ENCODE data around the gene ONECUT3. TPM values are rescaled to one million over a fixed set of nuclear protein-coding genes. Genes with fewer than 3 reads are reported as not detected.

The ONECUT3 gene
- total and polyA plus RNA-seq, 10 of the 15 experiments (the other 5 are each of a cell fraction or from before 2014, with no cell fraction given): not detected

DNA sequence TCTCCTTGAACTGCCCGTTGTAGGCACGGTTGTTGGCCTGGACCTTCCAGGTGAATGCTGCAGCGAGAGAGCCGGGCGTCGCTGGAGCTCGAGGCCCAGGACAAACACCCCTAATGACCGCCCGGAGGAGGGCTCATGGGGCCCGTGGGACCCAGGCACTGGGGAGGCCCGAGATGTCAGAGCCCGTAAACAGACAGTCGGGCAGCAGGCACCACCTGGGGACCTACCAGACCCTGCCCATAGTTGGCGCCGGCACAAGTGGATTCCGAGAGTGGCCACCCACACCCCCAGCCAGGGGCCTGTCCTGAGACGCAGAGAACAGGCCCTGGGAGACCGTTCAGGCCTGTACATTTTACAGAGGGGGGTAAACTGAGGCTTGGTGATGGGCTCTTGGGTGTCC, 56.4 kb downstream of the ONECUT3 start:
- H3K9ac ChIP-seq (ENCODE audit: control insufficient read depth, insufficient read depth, low read length): no peak overlapping the region
- intact Hi-C loops (cut with micrococcal nuclease; ENCODE audit: unreplicated experiment): no loop called here
- no peaks in the 10 kb centered on the region for H3K79me2 ChIP-seq (ENCODE audit: control insufficient read depth, insufficient read depth, low read length)
- H2AFZ ChIP-seq (ENCODE audit: control insufficient read depth, low read depth, low read length): no peak overlapping the region
- peaks cover 3% of the 10 kb centered on the region; the same call in 1 of the 2 replicates for H3K4me1 ChIP-seq (ENCODE audit: control insufficient read depth, insufficient read depth, low read length)
- FAIRE-seq (no peak), DNase-seq (ENCODE audit: low read depth, low spot score) (no peak), ATAC-seq (no peak)
- H3K4me2 ChIP-seq (ENCODE audit: control insufficient read depth, insufficient read depth): no peak overlapping the region
- BruUV-seq (replicated peaks): no TSS peak
- SMC1A ChIA-PET (ENCODE audit: uncharacterized antibody, unreplicated experiment): no interaction called here
- TF ChIP-seq, protein P1, sequence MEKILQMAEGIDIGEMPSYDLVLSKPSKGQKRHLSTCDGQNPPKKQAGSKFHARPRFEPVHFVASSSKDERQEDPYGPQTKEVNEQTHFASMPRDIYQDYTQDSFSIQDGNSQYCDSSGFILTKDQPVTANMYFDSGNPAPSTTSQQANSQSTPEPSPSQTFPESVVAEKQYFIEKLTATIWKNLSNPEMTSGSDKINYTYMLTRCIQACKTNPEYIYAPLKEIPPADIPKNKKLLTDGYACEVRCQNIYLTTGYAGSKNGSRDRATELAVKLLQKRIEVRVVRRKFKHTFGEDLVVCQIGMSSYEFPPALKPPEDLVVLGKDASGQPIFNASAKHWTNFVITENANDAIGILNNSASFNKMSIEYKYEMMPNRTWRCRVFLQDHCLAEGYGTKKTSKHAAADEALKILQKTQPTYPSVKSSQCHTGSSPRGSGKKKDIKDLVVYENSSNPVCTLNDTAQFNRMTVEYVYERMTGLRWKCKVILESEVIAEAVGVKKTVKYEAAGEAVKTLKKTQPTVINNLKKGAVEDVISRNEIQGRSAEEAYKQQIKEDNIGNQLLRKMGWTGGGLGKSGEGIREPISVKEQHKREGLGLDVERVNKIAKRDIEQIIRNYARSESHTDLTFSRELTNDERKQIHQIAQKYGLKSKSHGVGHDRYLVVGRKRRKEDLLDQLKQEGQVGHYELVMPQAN (conservative IDR thresholded peaks at IDR 0.05): no peak
- TF ChIP-seq BMI1 (IDR thresholded peaks at IDR 0.05; ENCODE audit: borderline replicate concordance) (no peak), ESRRA (IDR thresholded peaks at IDR 0.05; ENCODE audit: low read length) (no peak)
- 68% methylated on average over 18 of the region's 18 CpGs for WGBS (ENCODE audit: insufficient coverage, insufficient replicate concordance, low lambda C conversion rate, missing lambda C conversion rate)
- no peaks in the 10 kb centered on the region for H3K36me3 ChIP-seq (ENCODE audit: control insufficient read depth in 2 of 2, insufficient read depth in 2 of 2, low read length in 1 of 2)
- no peaks in the 10 kb centered on the region for H3K27me3 ChIP-seq (replicated peaks in 1 of 2; ENCODE audit: control insufficient read depth in 2 of 2, insufficient read depth in 2 of 2, low read length in 1 of 2)
- RAD21 ChIA-PET (ENCODE audit: unreplicated experiment): interaction anchor here (1.0 kb wide), 1 partner anchor 219 kb away, joined by 3 read pairs; no protein-coding TSS in a partner anchor
- in situ Hi-C loops (cut with MboI): no loop called here
- no peaks in the 10 kb centered on the region for H4K20me1 ChIP-seq (ENCODE audit: control insufficient read depth, insufficient read depth)
- POLR2A ChIA-PET: no interaction called here
- H3K27ac ChIP-seq (ENCODE audit: control insufficient read depth, insufficient read depth): no peak overlapping the region
- CTCF ChIA-PET: interaction anchor here (0.6 kb wide), 1 partner anchor 497 kb away, joined by 4 read pairs; no protein-coding TSS in a partner anchor
- H3K9me3 ChIP-seq (replicated peaks; ENCODE audit: control insufficient read depth, insufficient read depth, low read length): no peaks in the 10 kb centered on the region
- H3K4me3 ChIP-seq: no peak overlapping the region

DNA sequence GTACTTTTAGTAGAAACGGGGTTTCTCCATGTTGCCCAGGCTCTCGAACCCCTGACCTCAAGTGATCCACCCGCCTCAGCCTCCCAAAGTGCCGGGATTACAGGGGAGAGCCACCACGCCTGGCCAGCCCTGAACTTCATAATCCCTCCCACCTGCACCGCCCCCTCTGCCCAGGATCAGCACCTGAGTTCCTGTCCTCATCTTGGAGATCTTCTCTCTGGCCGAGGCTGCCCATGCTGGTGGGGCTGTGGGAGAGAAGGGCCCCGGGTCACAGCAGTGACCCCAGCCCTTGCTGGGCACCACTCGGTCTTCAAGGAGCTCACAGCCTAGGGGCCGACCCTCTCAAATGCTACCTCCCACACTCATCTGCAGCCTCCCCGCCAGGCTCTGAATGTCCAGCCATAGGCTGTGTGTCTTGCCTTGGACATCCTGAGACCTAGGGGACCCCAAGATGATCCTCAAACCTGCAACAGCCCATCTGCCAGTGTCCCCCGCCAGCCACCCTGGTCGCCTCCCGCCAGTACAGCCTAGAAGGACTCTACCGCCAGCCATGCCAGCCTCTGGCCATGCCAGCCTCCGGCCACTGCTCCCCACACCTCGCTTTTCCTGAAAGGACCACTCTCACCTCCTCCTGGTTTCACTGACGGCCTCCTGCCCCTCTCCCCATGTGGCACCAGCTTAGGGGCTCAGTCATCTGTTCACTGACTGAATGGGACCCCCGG, 57.3 kb downstream of the ONECUT3 start:
- ChIA-PET SMC1A (ENCODE audit: uncharacterized antibody, unreplicated experiment) (no interaction called here), CTCF (interaction anchor here (1.2 kb wide), 1 partner anchor 10 kb away, joined by 4 read pairs; no protein-coding TSS in a partner anchor), POLR2A (interaction anchor here (0.6 kb wide), 1 partner anchor 198 kb away, joined by 3 read pairs; no protein-coding TSS in a partner anchor), RAD21 (ENCODE audit: unreplicated experiment) (interaction anchor here (1.0 kb wide), 1 partner anchor 220 kb away, joined by 3 read pairs; no protein-coding TSS in a partner anchor)
- DNase-seq (ENCODE audit: low read depth, low spot score): no peak
- Histone ChIP-seq H3K79me2 (ENCODE audit: control insufficient read depth, insufficient read depth, low read length) (no peaks in the 10 kb centered on the region), H3K4me1 (ENCODE audit: control insufficient read depth, insufficient read depth, low read length) (peaks cover 3% of the 10 kb centered on the region; the same call in 1 of the 2 replicates), H4K20me1 (ENCODE audit: control insufficient read depth, insufficient read depth) (no peaks in the 10 kb centered on the region), H3K27ac (ENCODE audit: control insufficient read depth, insufficient read depth) (no peak overlapping the region), H3K9me3 (replicated peaks; ENCODE audit: control insufficient read depth, insufficient read depth, low read length) (no peaks in the 10 kb centered on the region), H2AFZ (ENCODE audit: control insufficient read depth, low read depth, low read length) (no peak overlapping the region), H3K27me3 (replicated peaks in 1 of 2; ENCODE audit: control insufficient read depth in 2 of 2, insufficient read depth in 2 of 2, low read length in 1 of 2) (no peaks in the 10 kb centered on the region), H3K4me3 (no peak overlapping the region), H3K36me3 (ENCODE audit: control insufficient read depth in 2 of 2, insufficient read depth in 2 of 2, low read length in 1 of 2) (no peaks in the 10 kb centered on the region), H3K4me2 (ENCODE audit: control insufficient read depth, insufficient read depth) (no peak overlapping the region), H3K9ac (ENCODE audit: control insufficient read depth, insufficient read depth, low read length) (no peak overlapping the region)
- WGBS (ENCODE audit: insufficient coverage, insufficient replicate concordance, low lambda C conversion rate, missing lambda C conversion rate): 61% methylated on average over 19 of the region's 19 CpGs
- BruUV-seq (replicated peaks): no TSS peak
- no peak for ATAC-seq
- no peak for TF ChIP-seq SMAD1 (IDR thresholded peaks at IDR 0.05; ENCODE audit: low read depth, partially characterized antibody)
- no peak for TF ChIP-seq POLR2AphosphoS5 (IDR thresholded peaks at IDR 0.05; ENCODE audit: low read length)
- no peak for TF ChIP-seq STAT3 (IDR thresholded peaks at IDR 0.05; ENCODE audit: low read depth, low read length)
- TF ChIP-seq, protein P2, sequence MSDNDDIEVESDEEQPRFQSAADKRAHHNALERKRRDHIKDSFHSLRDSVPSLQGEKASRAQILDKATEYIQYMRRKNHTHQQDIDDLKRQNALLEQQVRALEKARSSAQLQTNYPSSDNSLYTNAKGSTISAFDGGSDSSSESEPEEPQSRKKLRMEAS (IDR thresholded peaks at IDR 0.05; ENCODE audit: low read depth, low read length): no peak
- no peak for TF ChIP-seq SUPT20H (IDR thresholded peaks at IDR 0.05; ENCODE audit: borderline replicate concordance, control insufficient read depth, low read depth, low read length)
- TF ChIP-seq ATF7 (IDR thresholded peaks at IDR 0.05; ENCODE audit: low read depth): no peak
- TF ChIP-seq SMC3 (IDR thresholded peaks at IDR 0.05; ENCODE audit: borderline replicate concordance, low read length): no peak
- TF ChIP-seq, protein P1 (conservative IDR thresholded peaks at IDR 0.05): no peak
- TF ChIP-seq SPI1 (IDR thresholded peaks at IDR 0.05; ENCODE audit: borderline replicate concordance, insufficient read depth, low read depth, low read length): no peak
- TF ChIP-seq GATAD2B (conservative IDR thresholded peaks at IDR 0.05; ENCODE audit: low read depth): no peak
- in situ Hi-C loops (cut with MboI) (no loop called here), intact Hi-C loops (cut with micrococcal nuclease; ENCODE audit: unreplicated experiment) (no loop called here)
- FAIRE-seq: no peak
